ENCODE data around the gene KLK5. TPM values are rescaled to one million over a fixed set of nuclear protein-coding genes. Genes with fewer than 3 reads are reported as not detected.

The KLK5 gene
- total RNA-seq, 1 experiment from 2014 or later, result 1.0 TPM

- no peak overlapping the region for H3K27ac Mint-ChIP-seq
- ATAC-seq, result no peak
- CTCF ChIA-PET, result interaction anchor here (0.5 to 1.9 kb wide), 3 partner anchors 16 to 188 kb away, joined by 3 to 7 read pairs (median 4); no protein-coding TSS in a partner anchor
- no peaks in the 10 kb centered on the region for H3K9me3 Mint-ChIP-seq
- H3K4me1 Mint-ChIP-seq, result peaks cover 16% of the 10 kb centered on the region
- H3K27me3 Mint-ChIP-seq (ENCODE audit: low read depth), result peaks cover 28% of the 10 kb centered on the region
- TF ChIP-seq, protein P1, sequence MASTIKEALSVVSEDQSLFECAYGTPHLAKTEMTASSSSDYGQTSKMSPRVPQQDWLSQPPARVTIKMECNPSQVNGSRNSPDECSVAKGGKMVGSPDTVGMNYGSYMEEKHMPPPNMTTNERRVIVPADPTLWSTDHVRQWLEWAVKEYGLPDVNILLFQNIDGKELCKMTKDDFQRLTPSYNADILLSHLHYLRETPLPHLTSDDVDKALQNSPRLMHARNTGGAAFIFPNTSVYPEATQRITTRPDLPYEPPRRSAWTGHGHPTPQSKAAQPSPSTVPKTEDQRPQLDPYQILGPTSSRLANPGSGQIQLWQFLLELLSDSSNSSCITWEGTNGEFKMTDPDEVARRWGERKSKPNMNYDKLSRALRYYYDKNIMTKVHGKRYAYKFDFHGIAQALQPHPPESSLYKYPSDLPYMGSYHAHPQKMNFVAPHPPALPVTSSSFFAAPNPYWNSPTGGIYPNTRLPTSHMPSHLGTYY (CRISPR knock-in tag; IDR thresholded peaks at IDR 0.05), result no peak
- TF ChIP-seq, protein P2, sequence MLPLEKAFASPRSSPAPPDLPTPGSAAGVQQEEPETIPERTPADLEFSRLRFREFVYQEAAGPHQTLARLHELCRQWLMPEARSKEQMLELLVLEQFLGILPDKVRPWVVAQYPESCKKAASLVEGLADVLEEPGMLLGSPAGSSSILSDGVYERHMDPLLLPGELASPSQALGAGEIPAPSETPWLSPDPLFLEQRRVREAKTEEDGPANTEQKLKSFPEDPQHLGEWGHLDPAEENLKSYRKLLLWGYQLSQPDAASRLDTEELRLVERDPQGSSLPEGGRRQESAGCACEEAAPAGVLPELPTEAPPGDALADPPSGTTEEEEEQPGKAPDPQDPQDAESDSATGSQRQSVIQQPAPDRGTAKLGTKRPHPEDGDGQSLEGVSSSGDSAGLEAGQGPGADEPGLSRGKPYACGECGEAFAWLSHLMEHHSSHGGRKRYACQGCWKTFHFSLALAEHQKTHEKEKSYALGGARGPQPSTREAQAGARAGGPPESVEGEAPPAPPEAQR (CRISPR knock-in tag; IDR thresholded peaks at IDR 0.05), result no peak
- TF ChIP-seq NFYB (CRISPR knock-in tag; conservative IDR thresholded peaks at IDR 0.05; ENCODE audit: low read depth) (no peak), FOXJ3 (CRISPR knock-in tag; IDR thresholded peaks at IDR 0.05; ENCODE audit: borderline replicate concordance) (no peak), FOXK1 (CRISPR knock-in tag; IDR thresholded peaks at IDR 0.05) (no peak)
- TF ChIP-seq, protein P3, sequence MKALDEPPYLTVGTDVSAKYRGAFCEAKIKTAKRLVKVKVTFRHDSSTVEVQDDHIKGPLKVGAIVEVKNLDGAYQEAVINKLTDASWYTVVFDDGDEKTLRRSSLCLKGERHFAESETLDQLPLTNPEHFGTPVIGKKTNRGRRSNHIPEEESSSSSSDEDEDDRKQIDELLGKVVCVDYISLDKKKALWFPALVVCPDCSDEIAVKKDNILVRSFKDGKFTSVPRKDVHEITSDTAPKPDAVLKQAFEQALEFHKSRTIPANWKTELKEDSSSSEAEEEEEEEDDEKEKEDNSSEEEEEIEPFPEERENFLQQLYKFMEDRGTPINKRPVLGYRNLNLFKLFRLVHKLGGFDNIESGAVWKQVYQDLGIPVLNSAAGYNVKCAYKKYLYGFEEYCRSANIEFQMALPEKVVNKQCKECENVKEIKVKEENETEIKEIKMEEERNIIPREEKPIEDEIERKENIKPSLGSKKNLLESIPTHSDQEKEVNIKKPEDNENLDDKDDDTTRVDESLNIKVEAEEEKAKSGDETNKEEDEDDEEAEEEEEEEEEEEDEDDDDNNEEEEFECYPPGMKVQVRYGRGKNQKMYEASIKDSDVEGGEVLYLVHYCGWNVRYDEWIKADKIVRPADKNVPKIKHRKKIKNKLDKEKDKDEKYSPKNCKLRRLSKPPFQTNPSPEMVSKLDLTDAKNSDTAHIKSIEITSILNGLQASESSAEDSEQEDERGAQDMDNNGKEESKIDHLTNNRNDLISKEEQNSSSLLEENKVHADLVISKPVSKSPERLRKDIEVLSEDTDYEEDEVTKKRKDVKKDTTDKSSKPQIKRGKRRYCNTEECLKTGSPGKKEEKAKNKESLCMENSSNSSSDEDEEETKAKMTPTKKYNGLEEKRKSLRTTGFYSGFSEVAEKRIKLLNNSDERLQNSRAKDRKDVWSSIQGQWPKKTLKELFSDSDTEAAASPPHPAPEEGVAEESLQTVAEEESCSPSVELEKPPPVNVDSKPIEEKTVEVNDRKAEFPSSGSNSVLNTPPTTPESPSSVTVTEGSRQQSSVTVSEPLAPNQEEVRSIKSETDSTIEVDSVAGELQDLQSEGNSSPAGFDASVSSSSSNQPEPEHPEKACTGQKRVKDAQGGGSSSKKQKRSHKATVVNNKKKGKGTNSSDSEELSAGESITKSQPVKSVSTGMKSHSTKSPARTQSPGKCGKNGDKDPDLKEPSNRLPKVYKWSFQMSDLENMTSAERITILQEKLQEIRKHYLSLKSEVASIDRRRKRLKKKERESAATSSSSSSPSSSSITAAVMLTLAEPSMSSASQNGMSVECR (CRISPR knock-in tag; IDR thresholded peaks at IDR 0.05; ENCODE audit: borderline replicate concordance), result no peak
- TF ChIP-seq, protein P4, sequence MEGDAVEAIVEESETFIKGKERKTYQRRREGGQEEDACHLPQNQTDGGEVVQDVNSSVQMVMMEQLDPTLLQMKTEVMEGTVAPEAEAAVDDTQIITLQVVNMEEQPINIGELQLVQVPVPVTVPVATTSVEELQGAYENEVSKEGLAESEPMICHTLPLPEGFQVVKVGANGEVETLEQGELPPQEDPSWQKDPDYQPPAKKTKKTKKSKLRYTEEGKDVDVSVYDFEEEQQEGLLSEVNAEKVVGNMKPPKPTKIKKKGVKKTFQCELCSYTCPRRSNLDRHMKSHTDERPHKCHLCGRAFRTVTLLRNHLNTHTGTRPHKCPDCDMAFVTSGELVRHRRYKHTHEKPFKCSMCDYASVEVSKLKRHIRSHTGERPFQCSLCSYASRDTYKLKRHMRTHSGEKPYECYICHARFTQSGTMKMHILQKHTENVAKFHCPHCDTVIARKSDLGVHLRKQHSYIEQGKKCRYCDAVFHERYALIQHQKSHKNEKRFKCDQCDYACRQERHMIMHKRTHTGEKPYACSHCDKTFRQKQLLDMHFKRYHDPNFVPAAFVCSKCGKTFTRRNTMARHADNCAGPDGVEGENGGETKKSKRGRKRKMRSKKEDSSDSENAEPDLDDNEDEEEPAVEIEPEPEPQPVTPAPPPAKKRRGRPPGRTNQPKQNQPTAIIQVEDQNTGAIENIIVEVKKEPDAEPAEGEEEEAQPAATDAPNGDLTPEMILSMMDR (IDR thresholded peaks at IDR 0.05), result peak; percentile 55
- POLR2A ChIA-PET, result no interaction called here
- H3K36me3 Mint-ChIP-seq, result no peaks in the 10 kb centered on the region
- H3K4me3 Mint-ChIP-seq, result no peak overlapping the region
- peak; percentile 83 for DNase-seq (ENCODE audit: low spot score)
Observed at GRCh38 chr19:50906217-50906616, 46.6 kb downstream of the KLK5 start.

DNA sequence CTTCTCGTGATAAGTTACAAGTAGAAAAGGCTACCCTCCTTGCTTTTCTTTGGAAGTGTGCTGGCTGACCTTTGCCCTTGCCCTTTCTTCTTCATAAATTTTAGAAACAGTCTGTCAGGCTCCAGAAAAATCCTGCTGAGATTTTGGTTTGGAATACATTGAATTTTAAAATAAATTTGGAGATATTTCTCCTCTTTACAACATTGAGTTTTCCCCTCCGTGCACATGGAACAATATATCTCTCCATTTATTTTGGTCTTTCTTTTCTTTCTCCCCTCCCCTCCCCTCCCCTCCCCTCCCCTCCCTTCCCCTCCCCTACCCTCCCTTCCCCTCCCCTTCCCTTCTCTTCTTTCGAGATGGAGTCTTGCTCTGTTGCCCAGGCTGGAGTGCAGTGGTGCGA is 50.2 kb downstream of the KLK5 start:
- Mint-ChIP-seq H3K36me3 (no peaks in the 10 kb centered on the region), H3K4me1 (no peaks in the 10 kb centered on the region), H3K27ac (no peak overlapping the region), H3K9me3 (no peaks in the 10 kb centered on the region), H3K27me3 (ENCODE audit: low read depth) (peaks cover 32% of the 10 kb centered on the region), H3K4me3 (no peak overlapping the region)
- DNase-seq (ENCODE audit: low spot score) (no peak), ATAC-seq (no peak)
- CTCF ChIA-PET, result no interaction called here
- POLR2A ChIA-PET, result no interaction called here
- TF ChIP-seq, protein P5, sequence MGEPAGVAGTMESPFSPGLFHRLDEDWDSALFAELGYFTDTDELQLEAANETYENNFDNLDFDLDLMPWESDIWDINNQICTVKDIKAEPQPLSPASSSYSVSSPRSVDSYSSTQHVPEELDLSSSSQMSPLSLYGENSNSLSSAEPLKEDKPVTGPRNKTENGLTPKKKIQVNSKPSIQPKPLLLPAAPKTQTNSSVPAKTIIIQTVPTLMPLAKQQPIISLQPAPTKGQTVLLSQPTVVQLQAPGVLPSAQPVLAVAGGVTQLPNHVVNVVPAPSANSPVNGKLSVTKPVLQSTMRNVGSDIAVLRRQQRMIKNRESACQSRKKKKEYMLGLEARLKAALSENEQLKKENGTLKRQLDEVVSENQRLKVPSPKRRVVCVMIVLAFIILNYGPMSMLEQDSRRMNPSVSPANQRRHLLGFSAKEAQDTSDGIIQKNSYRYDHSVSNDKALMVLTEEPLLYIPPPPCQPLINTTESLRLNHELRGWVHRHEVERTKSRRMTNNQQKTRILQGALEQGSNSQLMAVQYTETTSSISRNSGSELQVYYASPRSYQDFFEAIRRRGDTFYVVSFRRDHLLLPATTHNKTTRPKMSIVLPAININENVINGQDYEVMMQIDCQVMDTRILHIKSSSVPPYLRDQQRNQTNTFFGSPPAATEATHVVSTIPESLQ (CRISPR knock-in tag; IDR thresholded peaks at IDR 0.05), result no peak
- TF ChIP-seq ATF3 (CRISPR knock-in tag; conservative IDR thresholded peaks at IDR 0.05) (no peak), ZNF532 (CRISPR knock-in tag; IDR thresholded peaks at IDR 0.05; ENCODE audit: borderline replicate concordance) (no peak), TEAD1 (CRISPR knock-in tag; IDR thresholded peaks at IDR 0.05) (no peak), E2F4 (CRISPR knock-in tag; IDR thresholded peaks at IDR 0.05; ENCODE audit: borderline replicate concordance, low read depth) (no peak)
- TF ChIP-seq, protein P6, sequence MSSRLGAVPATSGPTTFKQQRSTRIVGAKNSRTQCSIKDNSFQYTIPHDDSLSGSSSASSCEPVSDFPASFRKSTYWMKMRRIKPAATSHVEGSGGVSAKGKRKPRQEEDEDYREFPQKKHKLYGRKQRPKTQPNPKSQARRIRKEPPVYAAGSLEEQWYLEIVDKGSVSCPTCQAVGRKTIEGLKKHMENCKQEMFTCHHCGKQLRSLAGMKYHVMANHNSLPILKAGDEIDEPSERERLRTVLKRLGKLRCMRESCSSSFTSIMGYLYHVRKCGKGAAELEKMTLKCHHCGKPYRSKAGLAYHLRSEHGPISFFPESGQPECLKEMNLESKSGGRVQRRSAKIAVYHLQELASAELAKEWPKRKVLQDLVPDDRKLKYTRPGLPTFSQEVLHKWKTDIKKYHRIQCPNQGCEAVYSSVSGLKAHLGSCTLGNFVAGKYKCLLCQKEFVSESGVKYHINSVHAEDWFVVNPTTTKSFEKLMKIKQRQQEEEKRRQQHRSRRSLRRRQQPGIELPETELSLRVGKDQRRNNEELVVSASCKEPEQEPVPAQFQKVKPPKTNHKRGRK (CRISPR knock-in tag; IDR thresholded peaks at IDR 0.05; ENCODE audit: borderline replicate concordance), result no peak
